ENCODE results near the gene HSD17B1.

- TF ChIP-seq, protein P1, sequence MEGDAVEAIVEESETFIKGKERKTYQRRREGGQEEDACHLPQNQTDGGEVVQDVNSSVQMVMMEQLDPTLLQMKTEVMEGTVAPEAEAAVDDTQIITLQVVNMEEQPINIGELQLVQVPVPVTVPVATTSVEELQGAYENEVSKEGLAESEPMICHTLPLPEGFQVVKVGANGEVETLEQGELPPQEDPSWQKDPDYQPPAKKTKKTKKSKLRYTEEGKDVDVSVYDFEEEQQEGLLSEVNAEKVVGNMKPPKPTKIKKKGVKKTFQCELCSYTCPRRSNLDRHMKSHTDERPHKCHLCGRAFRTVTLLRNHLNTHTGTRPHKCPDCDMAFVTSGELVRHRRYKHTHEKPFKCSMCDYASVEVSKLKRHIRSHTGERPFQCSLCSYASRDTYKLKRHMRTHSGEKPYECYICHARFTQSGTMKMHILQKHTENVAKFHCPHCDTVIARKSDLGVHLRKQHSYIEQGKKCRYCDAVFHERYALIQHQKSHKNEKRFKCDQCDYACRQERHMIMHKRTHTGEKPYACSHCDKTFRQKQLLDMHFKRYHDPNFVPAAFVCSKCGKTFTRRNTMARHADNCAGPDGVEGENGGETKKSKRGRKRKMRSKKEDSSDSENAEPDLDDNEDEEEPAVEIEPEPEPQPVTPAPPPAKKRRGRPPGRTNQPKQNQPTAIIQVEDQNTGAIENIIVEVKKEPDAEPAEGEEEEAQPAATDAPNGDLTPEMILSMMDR (conservative IDR thresholded peaks at IDR 0.05), result no peak
- TF ChIP-seq ZFX (IDR thresholded peaks at IDR 0.05), result no peak
These were observed 14.2 kb upstream of the HSD17B1 start for GRCh38 chr17:42538482-42538881.

Data from C4-2B (cell line).